ENCODE data around the gene CPT1A.
"Not testable (repeated sequence)": the region's sequence is repeated elsewhere in the genome, so short reads cannot be mapped to it uniquely, and the experiment has no call there.

CPT1A gene
- total RNA-seq, result 43.9 reads per million, percentile 65 among the genes with 10 or more reads in this experiment

GRCh38 chr11:68841718-68842426, at the start of gene CPT1A:
Gene CPT1A (minus strand): TSS chr11:68841916. CDS start chr11:68815474, 26,442 bp downstream.
- DNase-seq, result peak; percentile 59

GRCh38 chr11:68890490-68891231, 48.9 kb upstream of the CPT1A start:
- DNase-seq, result no peak

GRCh38 chr11:68889948-68890446, 48.3 kb upstream of the CPT1A start:
- no peak for DNase-seq

GRCh38 chr11:68884827-68885226, 43.1 kb upstream of the CPT1A start:
- not testable (repeated sequence) for DNase-seq

- no peak for DNase-seq
Observed at GRCh38 chr11:68882391-68882790, 40.7 kb upstream of the CPT1A start.

GRCh38 chr11:68881320-68881719, 39.6 kb upstream of the CPT1A start:
- no peak for DNase-seq

GRCh38 chr11:68880851-68881250, 39.1 kb upstream of the CPT1A start:
- DNase-seq, result no peak

- no peak for DNase-seq
Observed at GRCh38 chr11:68878022-68878421, 36.3 kb upstream of the CPT1A start.

GRCh38 chr11:68872216-68873003, 30.7 kb upstream of the CPT1A start:
- no peak for DNase-seq

GRCh38 chr11:68870470-68870869, 28.8 kb upstream of the CPT1A start:
- no peak for DNase-seq

- no peak for DNase-seq
Observed at GRCh38 chr11:68868221-68868835, 26.6 kb upstream of the CPT1A start.

GRCh38 chr11:68867066-68867465, 25.4 kb upstream of the CPT1A start:
- no peak for DNase-seq

- DNase-seq, result no peak
Observed at GRCh38 chr11:68865241-68865640, 23.5 kb upstream of the CPT1A start.

GRCh38 chr11:68863553-68864265, 22.0 kb upstream of the CPT1A start:
- no peak for DNase-seq

GRCh38 chr11:68862421-68862820, 20.7 kb upstream of the CPT1A start:
- DNase-seq, result no peak

- no peak for DNase-seq
Observed at GRCh38 chr11:68859123-68859522, 17.4 kb upstream of the CPT1A start.

GRCh38 chr11:68857037-68857586, 15.4 kb upstream of the CPT1A start:
- no peak for DNase-seq

GRCh38 chr11:68856425-68857030, 14.8 kb upstream of the CPT1A start:
- not testable (repeated sequence) for DNase-seq

GRCh38 chr11:68855205-68855981, 13.7 kb upstream of the CPT1A start:
- no peak for DNase-seq

GRCh38 chr11:68854273-68854958, 12.7 kb upstream of the CPT1A start:
- no peak for DNase-seq
